AG09309 (cell line): ENCODE results near the gene NUP93.

Experiments used
- DNase-seq: peaks from one replicate; pipeline ENCODE4 v3.0.0-alpha.2; 2010; ENCODE audit warnings: low read depth
- H3K4me3 ChIP-seq: 2 replicates; pipeline ENCODE4 v1.5.1; 2011; ENCODE audit warnings: mild to moderate bottlenecking, low read depth, low read length, moderate library complexity; ENCODE audit not compliant: control insufficient read depth
- TF ChIP-seq, protein P1 (sequence below): IDR thresholded peaks from 2 replicates; pipeline ENCODE4 v1.5.1; 2011; ENCODE audit warnings: mild to moderate bottlenecking, low read depth, low read length, inconsistent platforms; ENCODE audit not compliant: insufficient read depth, control insufficient read depth; ENCODE audit errors: missing control alignments

Gene NUP93

DNA sequence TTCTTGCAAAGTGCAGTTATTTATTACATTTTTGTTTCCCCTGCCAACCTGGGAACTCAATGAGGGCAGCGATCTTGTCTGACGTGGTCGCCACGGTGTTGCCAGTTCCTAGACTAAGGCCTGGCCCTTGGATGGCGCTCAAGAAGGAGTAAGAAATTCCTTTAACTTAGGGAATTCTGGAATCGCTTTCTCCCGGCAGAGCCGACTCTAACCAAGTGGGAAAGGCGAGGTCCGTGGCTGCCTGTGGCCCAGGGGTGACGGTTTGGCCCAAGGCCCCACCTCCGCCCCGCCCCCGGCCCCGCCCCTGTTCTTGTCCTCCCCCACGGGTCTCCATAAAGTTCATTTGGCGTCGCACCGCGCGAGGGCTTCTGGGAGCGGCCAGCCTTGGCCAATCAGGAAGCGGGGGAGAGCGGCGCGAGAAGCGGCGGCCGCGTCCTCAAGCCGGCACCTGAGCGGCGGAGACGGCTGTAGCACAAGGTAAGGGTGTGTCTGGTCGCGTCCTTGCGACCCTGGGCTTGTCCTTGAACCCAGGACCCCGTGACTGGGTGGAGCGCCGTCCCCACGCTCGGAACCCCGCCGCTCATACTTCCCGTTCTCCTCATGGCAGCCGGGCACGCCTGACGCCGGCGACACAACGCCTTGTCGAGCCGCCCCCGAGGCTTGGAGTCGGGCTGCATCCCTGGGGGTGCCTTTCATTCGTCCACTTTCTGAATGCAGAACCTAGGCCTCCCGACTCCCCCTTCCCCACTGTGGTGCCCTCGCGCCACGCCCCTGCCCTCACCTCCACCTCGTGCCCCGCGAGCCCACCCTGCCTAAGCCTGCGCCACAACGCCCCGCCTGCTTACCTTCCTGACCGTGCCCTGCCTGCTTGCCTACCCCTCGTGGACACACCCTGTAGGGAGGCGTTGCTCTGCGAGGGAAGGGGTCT lies at the start of gene NUP93:
Gene NUP93, plus strand, starts transcription at position 395 of the 928 bp plus-strand sequence. CDS start 18,119 bp downstream, outside the sequence.
- TF ChIP-seq, protein P1, sequence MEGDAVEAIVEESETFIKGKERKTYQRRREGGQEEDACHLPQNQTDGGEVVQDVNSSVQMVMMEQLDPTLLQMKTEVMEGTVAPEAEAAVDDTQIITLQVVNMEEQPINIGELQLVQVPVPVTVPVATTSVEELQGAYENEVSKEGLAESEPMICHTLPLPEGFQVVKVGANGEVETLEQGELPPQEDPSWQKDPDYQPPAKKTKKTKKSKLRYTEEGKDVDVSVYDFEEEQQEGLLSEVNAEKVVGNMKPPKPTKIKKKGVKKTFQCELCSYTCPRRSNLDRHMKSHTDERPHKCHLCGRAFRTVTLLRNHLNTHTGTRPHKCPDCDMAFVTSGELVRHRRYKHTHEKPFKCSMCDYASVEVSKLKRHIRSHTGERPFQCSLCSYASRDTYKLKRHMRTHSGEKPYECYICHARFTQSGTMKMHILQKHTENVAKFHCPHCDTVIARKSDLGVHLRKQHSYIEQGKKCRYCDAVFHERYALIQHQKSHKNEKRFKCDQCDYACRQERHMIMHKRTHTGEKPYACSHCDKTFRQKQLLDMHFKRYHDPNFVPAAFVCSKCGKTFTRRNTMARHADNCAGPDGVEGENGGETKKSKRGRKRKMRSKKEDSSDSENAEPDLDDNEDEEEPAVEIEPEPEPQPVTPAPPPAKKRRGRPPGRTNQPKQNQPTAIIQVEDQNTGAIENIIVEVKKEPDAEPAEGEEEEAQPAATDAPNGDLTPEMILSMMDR = no peak
- H3K4me3 ChIP-seq = peak within 1 kb of the TSS; percentile 88
- DNase-seq = peak; percentile 52

DNA sequence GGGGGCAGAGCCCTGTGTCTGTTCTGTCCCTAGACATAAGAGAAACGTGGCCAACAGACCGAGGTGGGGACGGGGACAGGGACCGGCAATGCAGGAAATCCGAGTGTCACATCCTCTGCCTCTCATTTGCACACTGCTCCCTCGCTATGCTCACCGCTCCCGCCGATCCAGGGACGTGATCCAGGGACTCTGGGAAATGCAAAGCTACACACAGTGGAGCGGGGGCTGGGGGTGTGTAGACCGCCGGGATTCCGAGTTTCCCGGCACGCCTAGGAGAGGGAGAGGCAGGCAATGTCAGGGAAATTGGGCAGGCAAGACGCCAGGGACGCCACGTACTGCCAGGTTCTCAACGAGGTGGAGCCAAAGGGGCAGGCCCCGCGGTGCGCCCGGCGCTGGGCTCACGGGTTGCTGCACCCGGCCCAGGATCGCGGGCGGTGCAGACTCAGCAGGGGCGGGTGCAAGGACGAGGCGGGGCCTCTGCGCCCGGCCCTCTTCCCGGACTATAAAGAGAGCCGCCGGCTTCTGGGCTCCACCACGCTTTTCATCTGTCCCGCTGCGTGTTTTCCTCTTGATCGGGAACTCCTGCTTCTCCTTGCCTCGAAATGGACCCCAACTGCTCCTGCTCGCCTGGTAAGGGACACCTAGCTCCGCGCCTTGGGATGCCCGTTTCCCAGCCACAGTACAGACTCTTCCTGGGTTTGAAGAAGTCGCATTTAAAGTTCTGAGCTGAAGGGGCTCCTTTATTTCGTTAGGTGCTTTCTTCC lies 47.8 kb upstream of the NUP93 start, which contains the start of gene MT1X:
Gene MT1X, plus strand, starts transcription at position 532 of the 764 bp plus-strand sequence. Its CDS starts 71 bp downstream, at position 603.
- peak; percentile 48 for DNase-seq
- TF ChIP-seq, protein P1 = no peak
- peak within 1 kb of the TSS; percentile 66 for H3K4me3 ChIP-seq

DNA sequence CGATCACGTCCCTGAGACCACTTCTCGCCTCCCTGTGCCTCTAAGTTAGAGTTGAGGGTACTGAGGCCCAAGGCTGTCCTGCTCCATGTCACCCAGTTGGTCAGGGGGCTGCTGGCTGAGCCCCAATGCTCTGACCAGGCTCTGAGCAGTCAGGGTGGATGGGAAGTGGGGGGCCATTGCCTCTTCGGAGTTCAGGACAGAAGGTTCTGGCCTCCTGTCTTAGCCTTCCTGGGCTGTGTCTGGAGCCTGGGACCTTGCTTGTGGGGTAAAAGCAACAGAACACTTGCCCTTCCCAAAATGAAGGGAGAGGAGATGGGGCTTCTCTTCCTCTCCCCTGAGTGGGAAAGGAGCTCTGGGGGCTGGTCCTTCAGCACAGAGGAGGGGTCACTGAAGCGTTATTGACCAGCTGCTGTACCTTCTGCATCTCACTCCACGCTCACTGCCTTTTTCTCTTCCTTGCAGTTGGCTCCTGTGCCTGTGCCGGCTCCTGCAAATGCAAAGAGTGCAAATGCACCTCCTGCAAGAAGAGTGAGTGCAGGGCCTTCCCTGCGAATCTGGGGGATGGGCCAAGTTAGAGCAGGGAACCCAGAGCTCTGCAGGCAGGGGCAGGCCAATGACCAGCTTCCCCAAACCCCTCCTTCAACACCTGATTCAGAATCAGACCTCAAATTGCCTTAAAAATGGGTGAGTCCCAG lies 47.1 kb upstream of the NUP93 start:
- H3K4me3 ChIP-seq = peak overlapping the region; percentile 66
- TF ChIP-seq, protein P1 = no peak
- DNase-seq = no peak

DNA sequence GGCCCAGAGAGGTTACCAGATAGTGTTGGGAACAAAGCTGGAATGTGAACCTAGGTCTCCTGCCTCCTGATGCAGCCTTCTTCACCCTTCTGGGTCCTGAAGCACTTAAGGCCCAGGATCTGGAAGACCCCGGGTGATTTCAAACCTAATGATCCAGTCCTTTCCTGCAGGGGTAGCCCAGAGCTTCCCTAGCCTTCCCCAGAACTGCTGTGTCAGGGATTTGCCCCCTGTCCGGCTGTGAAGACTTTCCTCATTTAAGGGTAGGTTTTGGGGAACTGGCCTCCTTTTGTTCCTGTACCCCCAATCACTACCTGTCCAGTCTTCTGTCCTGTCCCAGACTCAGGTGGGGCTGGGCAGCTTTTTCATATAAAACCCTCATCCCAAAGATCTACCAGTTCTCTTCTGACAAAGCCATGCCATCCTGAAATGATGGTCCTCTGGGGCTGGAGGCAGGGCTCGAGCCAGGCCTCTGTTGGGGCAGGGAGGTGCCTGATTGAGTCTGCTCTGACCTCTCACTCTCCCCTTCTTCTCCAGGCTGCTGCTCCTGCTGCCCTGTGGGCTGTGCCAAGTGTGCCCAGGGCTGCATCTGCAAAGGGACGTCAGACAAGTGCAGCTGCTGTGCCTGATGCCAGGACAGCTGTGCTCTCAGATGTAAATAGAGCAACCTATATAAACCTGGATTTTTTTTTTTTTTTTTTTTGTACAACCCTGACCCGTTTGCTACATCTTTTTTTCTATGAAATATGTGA lies 46.3 kb upstream of the NUP93 start:
- TF ChIP-seq, protein P1 = no peak
- peak overlapping the region; percentile 66 for H3K4me3 ChIP-seq
- no peak for DNase-seq

DNA sequence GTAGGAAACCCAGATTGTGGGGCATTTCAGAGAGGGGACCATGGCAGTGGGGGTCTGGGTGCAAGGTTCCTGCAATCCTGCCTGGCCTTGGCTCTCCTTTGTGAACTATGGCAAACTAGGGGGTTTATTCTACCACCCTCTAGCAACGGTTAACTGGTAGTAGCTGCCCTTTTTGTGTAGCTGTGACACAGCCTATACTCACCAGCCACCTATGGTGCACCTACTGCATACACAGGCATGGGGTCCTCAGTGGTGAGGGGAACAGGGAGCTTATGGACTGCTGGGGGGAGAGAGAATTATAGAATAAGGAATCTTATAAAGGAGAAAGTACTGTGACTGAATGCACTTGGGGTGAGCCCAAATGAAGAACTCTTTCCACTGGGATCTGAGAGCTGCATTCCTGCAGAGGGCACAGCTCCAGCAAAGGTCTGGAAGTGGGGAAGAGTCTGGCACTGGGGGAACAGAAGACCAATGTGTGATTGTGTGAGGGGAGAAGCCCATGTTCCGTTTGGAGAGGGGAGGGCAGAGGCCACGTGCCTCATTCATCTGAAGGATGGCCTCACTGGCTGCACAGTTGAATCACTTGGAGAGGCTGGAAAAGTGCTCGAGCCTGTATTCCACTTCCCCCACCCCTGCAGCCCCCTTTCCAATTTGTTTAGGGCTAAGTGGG lies 45.5 kb upstream of the NUP93 start:
- TF ChIP-seq, protein P1 = no peak
- no peak for DNase-seq
- H3K4me3 ChIP-seq = no peak overlapping the region
